Muscle of back (tissue), 11 donors: ENCODE results near the gene MYT1. TPM values are rescaled to one million over a fixed set of nuclear protein-coding genes. Genes with fewer than 3 reads are reported as not detected.
"Not testable (repeated sequence)": the region's sequence is repeated elsewhere in the genome, so short reads cannot be mapped to it uniquely, and the experiment has no call there.

ENCODE experiments used
- DNase-seq, 3 donors: peaks; one replicate each; pipeline versions ENCODE4 v3.0.0 to v3.0.0-alpha.2; 2013
- polyA plus RNA-seq, 10 donors: library from polyadenylated mRNA; unstranded; fragments of 120-200 nt; gene quantifications; one replicate each; pipeline ENCODE4 v1.2.1, GENCODE V29; 2013; ENCODE audit not compliant: insufficient read length in 10 of 10

MYT1 gene
- polyA plus RNA-seq, 10 donors: 0.05 to 0.78 (median 0.11) TPM

DNA sequence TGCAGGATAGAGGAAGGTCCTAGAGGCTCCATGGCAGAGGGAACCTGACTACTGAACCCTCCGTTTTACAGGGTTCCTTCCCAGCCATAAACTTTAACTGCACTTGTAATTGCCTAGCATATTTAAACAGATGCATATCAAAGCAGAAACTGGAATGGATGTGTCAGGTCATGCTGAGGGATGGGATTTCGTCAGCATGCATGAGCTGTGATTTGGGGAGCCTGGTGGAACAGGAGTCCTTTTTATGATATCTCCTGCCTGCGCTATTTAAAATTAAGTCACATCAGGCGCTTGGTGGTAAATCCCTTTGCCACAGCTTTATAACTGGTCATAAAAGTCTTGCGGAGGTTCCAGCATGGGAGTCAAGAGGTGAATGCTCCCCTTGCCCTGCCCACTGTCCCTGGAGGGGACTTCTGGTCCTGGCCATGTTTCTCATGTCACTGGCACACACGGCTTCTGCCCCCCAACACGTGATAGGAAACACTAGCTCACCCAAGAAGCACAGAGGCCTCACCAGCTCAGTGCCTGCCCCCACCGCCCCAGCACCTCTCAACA, 65.3 kb downstream of the MYT1 start:
- DNase-seq: no peak

- DNase-seq: no peak
Observed at GRCh38 chr20:64230461-64231145, 66.4 kb downstream of the MYT1 start.

DNA sequence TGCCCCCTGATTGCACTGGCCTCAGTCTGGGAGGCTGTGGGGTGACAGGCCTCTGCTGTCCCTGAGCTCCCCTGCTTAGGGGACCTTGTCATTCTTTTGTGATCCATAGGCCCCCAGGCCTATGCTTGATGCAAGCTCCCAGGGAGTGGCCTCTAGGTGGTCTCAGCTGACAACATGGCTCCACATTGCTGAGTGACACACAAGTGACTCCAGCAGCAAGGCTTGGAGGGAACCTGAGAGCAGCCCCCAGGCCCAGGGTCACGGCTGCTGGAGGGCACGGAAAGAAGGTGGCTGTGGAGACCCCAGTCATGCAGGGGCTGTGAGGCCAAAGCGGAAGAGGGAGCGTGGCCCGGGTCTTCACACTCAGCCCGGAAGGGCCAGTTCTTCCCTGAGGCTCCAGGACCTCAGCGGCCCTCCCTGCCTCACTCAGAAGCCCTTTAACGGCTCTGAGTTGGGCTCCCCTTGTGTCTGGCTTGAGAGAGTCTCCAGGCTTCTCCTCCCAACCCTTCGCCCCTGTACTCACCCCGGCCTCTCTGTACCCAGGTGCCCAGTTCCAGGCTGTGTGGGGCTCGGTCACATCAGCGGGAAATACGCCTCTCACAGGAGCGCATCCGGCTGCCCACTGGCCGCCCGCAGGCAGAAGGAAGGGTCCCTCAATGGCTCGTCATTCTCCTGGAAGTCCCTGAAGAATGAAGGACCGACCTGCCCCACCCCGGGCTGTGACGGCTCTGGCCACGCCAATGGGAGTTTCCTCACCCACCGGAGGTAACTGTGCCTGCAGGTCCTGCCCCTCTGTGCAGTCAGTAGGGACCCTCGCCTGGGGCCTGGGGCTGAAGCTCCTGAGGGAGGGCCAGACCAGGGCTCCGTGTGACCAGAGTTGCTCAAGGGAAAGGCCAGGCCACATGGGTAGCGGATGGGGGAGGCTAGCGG, 67.6 kb downstream of the MYT1 start:
- DNase-seq: no peak

DNA sequence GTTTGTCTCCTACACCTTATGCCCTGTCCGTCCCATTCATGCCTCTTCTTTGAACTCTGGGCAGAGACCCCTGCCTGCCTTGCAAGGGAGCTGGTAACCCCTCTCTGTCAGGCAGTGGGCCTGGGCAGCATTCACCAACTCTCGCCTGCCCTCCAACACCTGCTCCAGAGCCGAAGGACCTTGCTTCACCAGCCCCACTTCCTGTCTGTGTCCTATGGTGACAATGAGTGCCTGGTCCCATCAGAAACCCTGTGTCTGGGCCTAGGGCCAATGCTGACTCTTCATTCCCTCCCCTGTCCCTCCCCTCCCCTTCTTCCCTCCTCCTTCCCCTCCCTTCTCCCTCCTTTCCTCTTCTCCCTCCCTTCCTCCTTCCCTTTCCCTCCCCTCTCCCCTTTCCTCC, 68.5 kb downstream of the MYT1 start:
- DNase-seq: no peak

DNA sequence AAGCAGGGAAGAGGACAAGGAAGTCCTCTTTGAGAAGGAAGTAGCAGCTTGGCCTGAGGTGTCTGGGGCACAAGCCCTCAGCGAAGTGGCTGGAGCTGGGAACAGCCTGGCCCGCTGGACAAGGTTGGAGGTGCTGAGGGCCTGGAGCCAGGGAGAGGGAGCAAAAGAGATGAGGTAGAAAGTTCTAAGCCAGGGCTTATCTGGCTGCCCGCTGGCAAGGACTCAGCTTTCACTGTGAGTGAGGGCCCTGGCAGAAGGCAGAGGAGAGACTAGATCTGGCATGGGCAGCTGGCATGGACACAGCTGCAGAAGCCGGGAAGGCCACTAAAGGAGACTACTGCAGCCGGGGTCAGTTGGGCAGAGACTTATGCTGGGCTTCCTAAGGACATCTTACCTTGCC, 69.5 kb downstream of the MYT1 start:
- DNase-seq: peak; percentile 33 to 55 (median 38)

- DNase-seq: no peak
Observed at GRCh38 chr20:64234291-64234791, 70.1 kb downstream of the MYT1 start.

DNA sequence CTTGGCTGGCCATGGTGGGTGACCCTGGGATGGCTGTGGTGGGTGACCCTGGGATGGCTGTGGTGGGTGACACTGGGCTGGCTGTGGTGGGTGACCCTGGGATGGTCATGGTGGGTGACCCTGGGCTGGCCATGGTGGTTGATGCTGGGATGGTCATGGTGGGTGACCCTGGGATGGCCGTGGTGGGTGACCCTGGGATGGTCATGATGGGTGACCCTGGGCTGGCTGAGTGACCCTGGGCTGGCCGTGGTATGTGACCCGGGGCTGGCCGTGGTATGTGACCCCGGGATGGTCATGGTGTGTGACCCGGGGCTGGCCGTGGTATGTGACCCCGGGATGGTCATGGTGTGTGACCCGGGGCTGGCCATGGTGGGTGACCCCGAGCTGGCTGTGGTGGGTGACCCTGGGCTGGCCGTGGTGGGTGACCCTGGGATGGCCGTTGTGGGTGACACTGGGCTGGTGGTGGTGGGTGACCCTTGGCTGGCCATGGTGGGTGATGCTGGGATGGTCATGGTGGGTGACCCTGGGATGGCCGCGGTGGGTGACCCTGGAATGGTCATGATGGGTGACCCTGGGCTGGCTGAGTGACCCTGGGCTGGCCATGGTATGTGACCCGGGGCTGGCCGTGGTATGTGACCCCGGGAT, 70.8 kb downstream of the MYT1 start:
- DNase-seq: not testable (repeated sequence)

DNA sequence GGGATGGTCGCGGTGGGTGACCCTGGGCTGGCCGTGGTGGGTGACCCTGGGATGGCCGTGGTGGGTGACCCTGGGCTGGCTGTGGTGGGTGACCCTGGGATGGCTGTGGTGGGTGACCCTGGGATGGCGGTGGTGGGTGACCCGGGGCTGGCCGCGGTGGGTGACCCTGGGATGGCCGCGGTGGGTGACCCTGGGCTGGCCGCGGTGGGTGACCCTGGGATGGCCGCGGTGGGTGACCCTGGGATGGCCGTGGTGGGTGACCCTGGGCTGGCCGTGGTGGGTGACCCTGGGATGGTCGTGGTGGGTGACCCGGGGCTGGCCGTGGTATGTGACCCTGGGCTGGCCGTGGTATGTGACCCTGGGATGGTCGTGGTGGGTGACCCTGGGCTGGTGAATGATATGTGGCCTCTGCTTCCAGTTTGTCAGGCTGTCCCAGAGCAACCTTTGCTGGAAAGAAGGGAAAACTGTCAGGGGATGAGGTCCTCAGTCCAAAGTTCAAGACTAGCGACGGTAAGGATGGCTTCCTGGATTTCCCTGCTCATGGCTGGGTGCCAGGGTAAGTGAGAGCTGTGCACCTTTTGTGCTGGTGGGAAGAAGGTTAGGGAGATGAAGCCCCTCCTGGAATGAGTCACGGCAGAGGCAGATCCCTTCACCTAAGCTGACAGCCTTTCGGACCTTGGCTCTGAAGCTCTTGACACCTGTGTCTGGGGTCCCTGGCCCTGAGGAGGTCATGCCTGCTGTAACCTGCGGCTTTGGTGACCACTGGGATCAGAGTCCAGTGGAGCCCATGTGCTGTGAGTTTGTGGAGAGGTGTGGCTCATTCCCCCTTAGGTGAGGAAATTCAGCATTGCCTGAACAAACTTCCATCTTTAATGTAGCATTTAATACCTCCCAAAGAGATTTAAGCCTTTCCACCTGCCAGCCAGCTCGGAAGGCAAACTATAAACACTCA, 72.2 kb downstream of the MYT1 start:
- DNase-seq: no peak

DNA sequence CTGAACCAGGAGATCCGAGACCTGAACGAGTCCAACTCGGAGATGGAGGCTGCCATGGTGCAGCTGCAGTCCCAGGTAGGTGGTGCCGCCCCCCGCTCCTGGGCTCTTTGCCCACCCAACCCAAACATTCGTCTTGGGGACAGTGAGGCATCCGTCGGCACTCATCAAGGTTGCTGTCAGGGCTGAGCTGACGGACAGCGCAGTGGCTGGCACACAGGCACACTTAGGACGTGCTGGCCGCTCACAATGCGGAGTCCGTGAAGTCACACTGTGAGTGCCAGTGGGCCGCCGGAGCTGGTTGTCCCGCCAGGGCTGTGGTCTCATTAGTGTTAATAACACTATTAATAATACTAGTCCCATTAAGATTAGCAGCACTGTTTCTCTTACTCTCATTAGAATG, 73.1 kb downstream of the MYT1 start:
- no peak for DNase-seq

GRCh38 chr20:64238115-64238825, 74.0 kb downstream of the MYT1 start:
- no peak for DNase-seq

DNA sequence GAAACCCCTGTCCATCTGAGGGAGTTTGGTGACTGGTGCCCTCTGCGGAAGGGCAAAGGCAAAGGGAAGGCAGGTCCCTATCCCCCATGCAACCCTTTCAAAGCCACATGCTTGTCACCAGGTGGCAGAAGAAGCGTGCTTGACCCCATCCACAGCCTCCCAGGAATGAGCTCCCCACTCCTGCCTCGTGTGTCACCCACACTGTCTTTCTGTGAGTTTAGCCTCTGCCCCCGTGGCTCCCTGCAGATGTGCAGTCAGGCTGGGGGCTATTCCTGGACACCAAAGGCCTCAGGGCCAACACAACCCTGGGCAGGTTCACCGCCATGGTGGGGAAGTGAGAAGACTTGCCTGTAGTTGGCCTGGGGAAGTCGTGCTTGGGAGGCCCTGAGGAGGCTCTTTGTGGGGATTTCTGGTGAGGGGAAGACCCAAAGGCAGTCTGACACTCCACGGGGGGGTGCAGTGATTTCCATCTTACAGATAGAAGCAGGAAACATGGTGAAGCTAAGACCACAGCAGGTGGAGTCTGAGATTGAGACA, 74.7 kb downstream of the MYT1 start:
- no peak for DNase-seq

DNA sequence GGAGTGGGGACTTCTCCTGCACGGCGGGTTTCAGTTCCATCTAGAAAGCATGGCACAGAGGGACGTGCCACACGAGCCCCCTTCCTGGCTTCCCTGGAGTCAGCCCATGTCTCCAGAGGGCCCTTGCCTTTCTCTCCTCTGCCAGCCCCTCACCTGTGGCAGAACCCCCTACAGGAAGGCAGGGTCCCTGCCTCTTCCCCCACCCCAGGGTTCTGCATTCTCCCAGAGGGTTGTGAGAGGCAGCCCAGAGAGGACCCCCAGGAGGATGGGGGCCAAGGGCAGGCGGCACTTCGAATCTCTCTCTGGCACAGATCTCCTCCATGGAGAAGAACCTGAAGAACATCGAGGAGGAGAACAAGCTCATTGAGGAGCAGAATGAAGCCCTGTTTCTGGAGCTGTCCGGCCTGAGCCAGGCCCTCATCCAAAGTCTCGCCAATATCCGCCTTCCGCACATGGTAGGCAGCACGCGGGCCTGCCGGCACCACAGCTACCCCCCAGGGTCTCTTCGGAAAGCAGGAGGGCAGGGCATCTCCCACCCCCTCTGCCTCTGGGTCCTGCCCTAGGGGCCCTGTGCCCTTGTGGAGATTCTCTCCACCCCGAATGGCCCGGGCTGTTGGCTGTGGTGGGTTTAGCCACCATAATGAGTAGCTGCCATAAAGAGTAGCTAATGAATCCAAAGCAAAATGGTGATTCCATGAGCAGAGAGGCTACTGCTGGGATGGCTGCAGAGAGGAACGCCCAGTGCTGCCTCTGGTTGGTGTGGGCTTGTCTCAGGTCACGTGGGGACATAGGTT, 75.4 kb downstream of the MYT1 start:
- no peak for DNase-seq

GRCh38 chr20:64240243-64241015, 76.2 kb downstream of the MYT1 start:
- DNase-seq: no peak

DNA sequence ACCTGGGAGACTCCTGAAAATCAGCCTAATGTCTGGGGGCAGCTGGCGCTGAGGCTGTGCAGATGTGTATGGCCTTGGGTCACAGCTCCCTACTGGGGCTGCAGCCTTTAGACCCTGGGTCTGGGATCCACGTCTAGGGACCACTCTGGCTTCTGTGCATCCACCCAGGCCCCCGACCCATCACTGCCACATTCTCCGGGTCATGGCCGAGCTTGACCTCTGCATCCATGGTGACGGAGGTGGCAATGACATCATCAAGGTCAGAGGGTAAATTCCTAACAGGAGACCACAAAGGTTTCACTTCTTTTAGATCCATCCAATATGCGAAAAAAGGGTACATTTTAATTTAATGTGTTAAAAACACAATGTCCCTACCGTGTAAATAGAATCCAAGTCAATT, 76.8 kb downstream of the MYT1 start:
- no peak for DNase-seq

GRCh38 chr20:64242003-64242796, 77.9 kb downstream of the MYT1 start:
- no peak for DNase-seq

GRCh38 chr20:64242797-64243475, 78.7 kb downstream of the MYT1 start:
- no peak for DNase-seq

GRCh38 chr20:64244281-64244805, 80.1 kb downstream of the MYT1 start:
- DNase-seq: no peak
